ENCODE measurements around the gene JARID2. TPM values are rescaled to one million over a fixed set of nuclear protein-coding genes. Genes with fewer than 3 reads are reported as not detected.

JARID2 gene
- total and polyA plus RNA-seq, 4 donors, result 1.4 to 12.3 (median 3.4) TPM

DNA sequence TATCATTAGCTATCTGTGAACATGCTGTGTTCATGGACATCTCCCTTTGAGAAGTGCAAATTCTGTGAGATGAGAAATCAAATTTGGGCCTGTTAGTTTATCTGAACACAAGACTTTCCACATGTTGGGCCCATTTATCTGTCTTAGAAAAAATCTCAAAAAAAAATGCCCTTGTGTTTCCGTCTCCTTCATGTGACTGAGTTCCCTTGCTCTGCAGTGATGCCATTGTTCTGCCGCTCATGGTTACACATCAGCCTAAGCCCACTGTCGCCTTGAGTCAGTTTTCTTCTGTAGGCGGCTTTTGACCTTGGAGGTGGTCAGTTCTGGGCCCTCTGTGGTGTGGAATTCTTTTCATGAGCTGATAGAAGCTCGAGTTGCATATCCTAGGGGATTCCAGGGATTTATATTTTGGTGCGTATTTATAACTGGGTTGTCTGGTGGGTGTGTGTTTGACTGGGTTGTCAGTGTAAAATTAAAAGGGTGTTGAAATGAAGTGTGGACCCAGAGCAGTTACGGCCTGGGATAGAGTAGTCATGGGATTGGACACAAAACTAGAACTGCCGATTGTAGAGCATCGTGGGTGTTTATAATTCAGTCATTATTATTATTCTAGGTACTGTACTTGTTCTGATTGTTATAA, 156.7 kb downstream of the JARID2 start:
- H3K27ac ChIP-seq (ENCODE audit: low read depth in 1 of 2, low read length in 2 of 2), result no peak overlapping the region
- 97% methylated on average over 9 of the region's 9 CpGs for WGBS
- TF ChIP-seq SP1 (IDR thresholded peaks at IDR 0.05) (no peak), RXRA (IDR thresholded peaks at IDR 0.05) (no peak), FOXA2 (IDR thresholded peaks at IDR 0.05) (no peak), HNF4G (IDR thresholded peaks at IDR 0.05) (no peak), RAD21 (IDR thresholded peaks at IDR 0.05) (no peak), YY1 (IDR thresholded peaks at IDR 0.05) (no peak), HNF4A (conservative IDR thresholded peaks at IDR 0.05) (no peak), TAF1 (conservative IDR thresholded peaks at IDR 0.05) (no peak), EGR1 (IDR thresholded peaks at IDR 0.05; ENCODE audit: low read depth in 2 of 2) (no peak), NR2F2 (IDR thresholded peaks at IDR 0.05) (no peak), FOXA1 (IDR thresholded peaks at IDR 0.05) (no peak), GABPA (IDR thresholded peaks at IDR 0.05 in 1 of 2, conservative IDR thresholded peaks at IDR 0.05 in 1 of 2) (no peak), JUND (IDR thresholded peaks at IDR 0.05) (no peak)
- TF ChIP-seq, protein P1, sequence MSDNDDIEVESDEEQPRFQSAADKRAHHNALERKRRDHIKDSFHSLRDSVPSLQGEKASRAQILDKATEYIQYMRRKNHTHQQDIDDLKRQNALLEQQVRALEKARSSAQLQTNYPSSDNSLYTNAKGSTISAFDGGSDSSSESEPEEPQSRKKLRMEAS (IDR thresholded peaks at IDR 0.05), result no peak
- TF ChIP-seq, protein P2, sequence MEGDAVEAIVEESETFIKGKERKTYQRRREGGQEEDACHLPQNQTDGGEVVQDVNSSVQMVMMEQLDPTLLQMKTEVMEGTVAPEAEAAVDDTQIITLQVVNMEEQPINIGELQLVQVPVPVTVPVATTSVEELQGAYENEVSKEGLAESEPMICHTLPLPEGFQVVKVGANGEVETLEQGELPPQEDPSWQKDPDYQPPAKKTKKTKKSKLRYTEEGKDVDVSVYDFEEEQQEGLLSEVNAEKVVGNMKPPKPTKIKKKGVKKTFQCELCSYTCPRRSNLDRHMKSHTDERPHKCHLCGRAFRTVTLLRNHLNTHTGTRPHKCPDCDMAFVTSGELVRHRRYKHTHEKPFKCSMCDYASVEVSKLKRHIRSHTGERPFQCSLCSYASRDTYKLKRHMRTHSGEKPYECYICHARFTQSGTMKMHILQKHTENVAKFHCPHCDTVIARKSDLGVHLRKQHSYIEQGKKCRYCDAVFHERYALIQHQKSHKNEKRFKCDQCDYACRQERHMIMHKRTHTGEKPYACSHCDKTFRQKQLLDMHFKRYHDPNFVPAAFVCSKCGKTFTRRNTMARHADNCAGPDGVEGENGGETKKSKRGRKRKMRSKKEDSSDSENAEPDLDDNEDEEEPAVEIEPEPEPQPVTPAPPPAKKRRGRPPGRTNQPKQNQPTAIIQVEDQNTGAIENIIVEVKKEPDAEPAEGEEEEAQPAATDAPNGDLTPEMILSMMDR (IDR thresholded peaks at IDR 0.05; ENCODE audit: low read depth, low read length, missing input control), result no peak
- TF ChIP-seq, protein P3, sequence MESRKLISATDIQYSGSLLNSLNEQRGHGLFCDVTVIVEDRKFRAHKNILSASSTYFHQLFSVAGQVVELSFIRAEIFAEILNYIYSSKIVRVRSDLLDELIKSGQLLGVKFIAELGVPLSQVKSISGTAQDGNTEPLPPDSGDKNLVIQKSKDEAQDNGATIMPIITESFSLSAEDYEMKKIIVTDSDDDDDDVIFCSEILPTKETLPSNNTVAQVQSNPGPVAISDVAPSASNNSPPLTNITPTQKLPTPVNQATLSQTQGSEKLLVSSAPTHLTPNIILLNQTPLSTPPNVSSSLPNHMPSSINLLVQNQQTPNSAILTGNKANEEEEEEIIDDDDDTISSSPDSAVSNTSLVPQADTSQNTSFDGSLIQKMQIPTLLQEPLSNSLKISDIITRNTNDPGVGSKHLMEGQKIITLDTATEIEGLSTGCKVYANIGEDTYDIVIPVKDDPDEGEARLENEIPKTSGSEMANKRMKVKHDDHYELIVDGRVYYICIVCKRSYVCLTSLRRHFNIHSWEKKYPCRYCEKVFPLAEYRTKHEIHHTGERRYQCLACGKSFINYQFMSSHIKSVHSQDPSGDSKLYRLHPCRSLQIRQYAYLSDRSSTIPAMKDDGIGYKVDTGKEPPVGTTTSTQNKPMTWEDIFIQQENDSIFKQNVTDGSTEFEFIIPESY (IDR thresholded peaks at IDR 0.05), result no peak
- TF ChIP-seq, protein P4, sequence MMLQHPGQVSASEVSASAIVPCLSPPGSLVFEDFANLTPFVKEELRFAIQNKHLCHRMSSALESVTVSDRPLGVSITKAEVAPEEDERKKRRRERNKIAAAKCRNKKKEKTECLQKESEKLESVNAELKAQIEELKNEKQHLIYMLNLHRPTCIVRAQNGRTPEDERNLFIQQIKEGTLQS (IDR thresholded peaks at IDR 0.05), result no peak
- H3K27me3 ChIP-seq (ENCODE audit: control insufficient read depth in 4 of 4, insufficient read depth in 4 of 4, low read length in 3 of 4), result no peaks in the 10 kb centered on the region
- H3K9me3 ChIP-seq (ENCODE audit: control insufficient read depth in 4 of 4, low read length in 3 of 4), result no peaks in the 10 kb centered on the region
- peaks cover 11 to 31% (median 28%) of the 10 kb centered on the region in 4 donors for H3K4me1 ChIP-seq (ENCODE audit: control insufficient read depth in 4 of 4, insufficient read depth in 4 of 4, low read length in 3 of 4)
- H3K36me3 ChIP-seq (ENCODE audit: control insufficient read depth in 4 of 4, insufficient read depth in 3 of 4, low read depth in 1 of 4, low read length in 3 of 4), result no peaks in the 10 kb centered on the region
- no peak for DNase-seq (ENCODE audit: low spot score)
- H3K9ac ChIP-seq (ENCODE audit: low read depth in 1 of 2, low read length in 2 of 2), result no peak overlapping the region
- H3K4me3 ChIP-seq (ENCODE audit: low read depth in 1 of 3, low read length in 3 of 3), result no peak overlapping the region

DNA sequence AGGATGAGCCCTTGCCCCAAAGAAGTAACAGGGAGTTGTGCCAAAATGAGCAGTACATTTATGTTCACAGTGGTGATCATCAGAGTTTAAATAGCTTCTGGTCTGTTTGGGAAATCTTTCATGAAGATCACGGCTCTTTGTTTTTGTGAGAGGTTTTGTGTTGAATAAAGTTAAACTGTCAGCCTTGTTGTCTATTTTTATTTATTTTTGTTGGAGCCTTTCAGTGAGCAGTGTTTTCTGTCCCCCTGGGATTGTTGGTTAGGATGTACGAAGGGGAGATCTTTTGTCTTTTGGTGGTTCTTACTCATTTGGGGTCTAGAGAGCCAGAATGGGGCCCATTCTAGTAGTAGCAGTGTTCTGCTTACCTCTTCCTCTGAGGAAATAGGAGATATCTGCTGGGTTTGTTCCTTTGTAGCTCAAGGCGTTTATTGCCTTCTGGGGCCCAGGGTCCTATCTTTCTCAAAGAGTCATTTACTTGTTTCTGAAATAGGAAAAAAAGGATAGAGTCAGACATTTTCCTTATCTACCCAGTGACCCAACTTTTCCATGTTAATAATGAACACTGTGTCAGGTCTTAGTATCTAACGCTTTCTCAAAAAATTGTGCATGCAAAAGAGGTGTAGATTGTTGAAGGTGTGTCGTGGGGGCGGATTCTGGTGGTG, 157.4 kb downstream of the JARID2 start:
- Histone ChIP-seq H3K4me3 (ENCODE audit: low read depth in 1 of 3, low read length in 3 of 3) (no peak overlapping the region), H3K4me1 (ENCODE audit: control insufficient read depth in 4 of 4, insufficient read depth in 4 of 4, low read length in 3 of 4) (peaks cover 11 to 31% (median 27%) of the 10 kb centered on the region in 4 donors), H3K9ac (ENCODE audit: low read depth in 1 of 2, low read length in 2 of 2) (no peak overlapping the region), H3K36me3 (ENCODE audit: control insufficient read depth in 4 of 4, insufficient read depth in 3 of 4, low read depth in 1 of 4, low read length in 3 of 4) (no peaks in the 10 kb centered on the region), H3K9me3 (ENCODE audit: control insufficient read depth in 4 of 4, low read length in 3 of 4) (no peaks in the 10 kb centered on the region), H3K27ac (ENCODE audit: low read depth in 1 of 2, low read length in 2 of 2) (no peak overlapping the region), H3K27me3 (ENCODE audit: control insufficient read depth in 4 of 4, insufficient read depth in 4 of 4, low read length in 3 of 4) (no peaks in the 10 kb centered on the region)
- DNase-seq (ENCODE audit: low spot score), result no peak
- TF ChIP-seq RAD21 (IDR thresholded peaks at IDR 0.05) (no peak), FOXA2 (IDR thresholded peaks at IDR 0.05) (no peak), RXRA (IDR thresholded peaks at IDR 0.05) (no peak), SP1 (IDR thresholded peaks at IDR 0.05) (no peak), GABPA (IDR thresholded peaks at IDR 0.05 in 1 of 2, conservative IDR thresholded peaks at IDR 0.05 in 1 of 2) (no peak), YY1 (IDR thresholded peaks at IDR 0.05) (no peak), JUND (IDR thresholded peaks at IDR 0.05) (no peak), NR2F2 (IDR thresholded peaks at IDR 0.05) (no peak), HNF4A (conservative IDR thresholded peaks at IDR 0.05) (no peak)
- TF ChIP-seq, protein P4 (IDR thresholded peaks at IDR 0.05), result no peak
- TF ChIP-seq, protein P1 (IDR thresholded peaks at IDR 0.05), result no peak
- WGBS, result 92% methylated on average over 6 of the region's 6 CpGs

All from liver (tissue), 9 donors.